OCI-LY3 (cell line): ENCODE measurements around the gene ECSIT.

Source experiments
- H2AFZ ChIP-seq: fragments of 200-600, 300-600 bp; shearing (Covaris generic); 2 replicates; pipeline ENCODE4 v1.6.0; 2014; ENCODE audit warnings: antibody characterized with exemption, low read depth, low read length
- H3K27ac ChIP-seq: fragments of 200-600, 300-600 bp; sonication (generic); 2 replicates; pipeline ENCODE4 v1.5.1; 2014; ENCODE audit warnings: mild to moderate bottlenecking, low read length, moderate library complexity, mixed read lengths
- H3K27me3 ChIP-seq: fragments of 200-600, 300-600 bp; sonication (generic); 2 replicates; pipeline ENCODE4 v1.6.1; 2014; ENCODE audit warnings: low read depth, low read length, mixed read lengths
- H3K36me3 ChIP-seq: fragments of 200-600, 300-600 bp; sonication (generic); replicated peaks from 2 replicates; pipeline ENCODE3; 2014; ENCODE audit warnings: low read depth, low read length, mixed read lengths
- H3K4me1 ChIP-seq: fragments of 300-600, 200-600 bp; sonication (generic); 2 replicates; pipeline ENCODE4 v1.6.1; 2014; ENCODE audit warnings: low read length, mixed read lengths
- H3K4me2 ChIP-seq: fragments of 200-600, 300-600 bp; sonication (generic); 2 replicates; pipeline ENCODE4 v1.6.1; 2014; ENCODE audit warnings: low read length, mixed read lengths
- H3K4me3 ChIP-seq: fragments of 300-600, 200-600 bp; sonication (generic); 2 replicates; pipeline ENCODE4 v1.5.1; 2014; ENCODE audit warnings: antibody characterized with exemption, mild to moderate bottlenecking, low read length, moderate library complexity
- H3K79me2 ChIP-seq: fragments of 300-600, 200-600 bp; shearing (Covaris generic); 2 replicates; pipeline ENCODE4 v1.6.1; 2014; ENCODE audit warnings: mild to moderate bottlenecking, low read length, mixed read lengths
- H3K9ac ChIP-seq: fragments of 300-600, 200-600 bp; shearing (Covaris generic); 2 replicates; pipeline ENCODE4 v1.6.0; 2014; ENCODE audit warnings: mild to moderate bottlenecking, low read length, moderate library complexity
- H3K9me3 ChIP-seq: fragments of 200-600, 300-600 bp; shearing (Covaris generic); 2 replicates; pipeline ENCODE4 v1.6.1; 2014; ENCODE audit warnings: low read length, mixed read lengths; ENCODE audit not compliant: insufficient read depth
- H4K20me1 ChIP-seq: fragments of 200-600, 300-600 bp; sonication (generic); 2 replicates; pipeline ENCODE4 v1.6.1; 2016; ENCODE audit warnings: low read length, mixed read lengths; ENCODE audit not compliant: insufficient read depth
- EZH2phosphoT487 ChIP-seq: fragments of 200-600 bp; shearing (Covaris generic); IDR thresholded peaks from 2 replicates; pipeline ENCODE4 v1.6.1; 2018; ENCODE audit warnings: antibody characterized with exemption, mixed run types, low read depth
- TF ChIP-seq, protein P1 (sequence below): fragments of 200-600, 300-600 bp; sonication (generic); IDR thresholded peaks from 2 replicates; pipeline ENCODE4 v1.5.1; 2014; ENCODE audit warnings: antibody characterized with exemption, low read length, low read depth

The ECSIT gene

DNA sequence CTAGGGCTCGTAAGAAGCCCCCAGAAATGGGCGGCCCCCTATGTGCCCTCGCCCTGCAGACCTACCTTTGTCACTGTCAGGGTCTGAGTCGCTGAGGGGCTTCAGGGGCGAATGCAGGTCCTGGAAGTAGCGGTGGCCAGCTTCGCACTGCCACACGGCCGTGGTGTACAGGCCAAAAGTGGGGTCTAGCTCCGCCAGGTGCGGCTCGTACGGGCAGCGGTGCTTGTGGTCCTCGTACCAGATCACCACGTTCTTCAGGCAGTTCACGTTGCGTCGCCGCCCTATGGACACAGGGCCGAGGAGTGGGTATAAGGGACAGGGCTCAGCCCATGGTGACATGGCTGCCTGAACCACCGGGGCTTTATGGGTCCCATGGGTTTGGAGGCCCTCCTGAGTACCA is 33.0 kb downstream of the ECSIT start:
- H3K27me3 ChIP-seq = no peaks in the 10 kb centered on the region
- H3K4me3 ChIP-seq = no peak overlapping the region
- H2AFZ ChIP-seq = no peak overlapping the region
- no peak for TF ChIP-seq EZH2phosphoT487
- TF ChIP-seq, protein P1, sequence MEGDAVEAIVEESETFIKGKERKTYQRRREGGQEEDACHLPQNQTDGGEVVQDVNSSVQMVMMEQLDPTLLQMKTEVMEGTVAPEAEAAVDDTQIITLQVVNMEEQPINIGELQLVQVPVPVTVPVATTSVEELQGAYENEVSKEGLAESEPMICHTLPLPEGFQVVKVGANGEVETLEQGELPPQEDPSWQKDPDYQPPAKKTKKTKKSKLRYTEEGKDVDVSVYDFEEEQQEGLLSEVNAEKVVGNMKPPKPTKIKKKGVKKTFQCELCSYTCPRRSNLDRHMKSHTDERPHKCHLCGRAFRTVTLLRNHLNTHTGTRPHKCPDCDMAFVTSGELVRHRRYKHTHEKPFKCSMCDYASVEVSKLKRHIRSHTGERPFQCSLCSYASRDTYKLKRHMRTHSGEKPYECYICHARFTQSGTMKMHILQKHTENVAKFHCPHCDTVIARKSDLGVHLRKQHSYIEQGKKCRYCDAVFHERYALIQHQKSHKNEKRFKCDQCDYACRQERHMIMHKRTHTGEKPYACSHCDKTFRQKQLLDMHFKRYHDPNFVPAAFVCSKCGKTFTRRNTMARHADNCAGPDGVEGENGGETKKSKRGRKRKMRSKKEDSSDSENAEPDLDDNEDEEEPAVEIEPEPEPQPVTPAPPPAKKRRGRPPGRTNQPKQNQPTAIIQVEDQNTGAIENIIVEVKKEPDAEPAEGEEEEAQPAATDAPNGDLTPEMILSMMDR = no peak
- no peak overlapping the region for H3K27ac ChIP-seq
- no peaks in the 10 kb centered on the region for H3K4me1 ChIP-seq
- peaks cover 11% of the 10 kb centered on the region for H3K36me3 ChIP-seq
- H3K79me2 ChIP-seq = no peaks in the 10 kb centered on the region
- H4K20me1 ChIP-seq = 0 out of 2 replicates have a peak, but pooled peaks cover 4% of the 10 kb centered on the region
- no peak overlapping the region for H3K4me2 ChIP-seq
- no peaks in the 10 kb centered on the region for H3K9me3 ChIP-seq
- H3K9ac ChIP-seq = no peak overlapping the region

DNA sequence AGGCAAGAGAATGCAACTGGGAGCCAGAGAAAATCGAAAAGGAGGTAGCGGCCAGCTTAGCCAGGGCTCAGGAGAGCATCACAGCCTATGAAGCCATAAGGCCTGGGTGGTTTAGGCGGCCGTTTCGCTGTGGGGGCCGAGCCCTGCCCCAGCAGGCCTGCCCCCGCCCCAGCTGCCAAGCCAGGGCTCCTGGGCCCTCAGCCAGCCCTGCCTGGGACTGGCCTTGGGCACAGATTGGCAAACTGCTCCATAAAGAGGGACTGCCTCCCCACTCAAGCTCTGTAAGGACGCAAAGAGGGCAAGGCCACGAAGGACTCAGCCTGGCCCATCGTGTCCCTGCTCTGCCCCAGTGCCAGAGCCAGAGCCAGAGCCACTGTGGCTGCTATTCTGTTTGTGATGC is 33.5 kb downstream of the ECSIT start:
- no peak for TF ChIP-seq EZH2phosphoT487
- TF ChIP-seq, protein P1 = no peak
- no peak overlapping the region for H3K4me2 ChIP-seq
- 0 out of 2 replicates have a peak, but pooled peaks cover 4% of the 10 kb centered on the region for H4K20me1 ChIP-seq
- H3K4me3 ChIP-seq = no peak overlapping the region
- H3K9ac ChIP-seq = no peak overlapping the region
- H3K4me1 ChIP-seq = no peaks in the 10 kb centered on the region
- no peak overlapping the region for H2AFZ ChIP-seq
- no peak overlapping the region for H3K27ac ChIP-seq
- no peaks in the 10 kb centered on the region for H3K27me3 ChIP-seq
- H3K36me3 ChIP-seq = peaks cover 11% of the 10 kb centered on the region
- no peaks in the 10 kb centered on the region for H3K9me3 ChIP-seq
- H3K79me2 ChIP-seq = no peaks in the 10 kb centered on the region

DNA sequence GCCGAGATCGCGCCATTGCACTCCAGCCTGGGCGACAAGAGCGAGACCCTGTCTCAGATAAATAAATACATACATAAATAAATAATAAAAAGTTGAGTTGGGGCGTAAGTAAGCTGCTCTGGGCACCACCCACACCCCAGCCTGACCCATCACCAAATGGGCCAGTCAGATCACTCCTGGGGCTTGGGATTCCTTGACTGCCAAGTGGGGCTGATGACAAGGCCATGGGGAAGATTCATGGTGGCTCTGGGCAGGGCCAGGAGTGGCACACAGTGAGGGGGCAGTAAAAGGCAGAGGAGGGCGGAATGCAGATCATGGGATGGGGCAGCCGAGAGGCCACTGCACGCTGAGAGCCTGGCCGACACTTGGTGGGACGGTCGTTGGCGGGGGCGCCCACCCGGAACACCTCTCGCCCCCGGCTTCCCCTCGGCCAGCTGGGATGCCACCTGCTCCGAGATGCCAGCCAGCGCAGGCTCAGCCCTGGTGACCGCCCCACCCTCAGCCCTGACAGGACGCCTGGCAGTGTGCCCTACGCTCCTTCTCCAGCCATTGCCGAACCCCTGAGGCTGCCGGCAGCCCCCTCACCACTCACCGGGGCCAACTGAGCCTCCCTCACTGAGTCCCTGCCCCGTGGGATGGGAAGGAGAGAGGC is 34.2 kb downstream of the ECSIT start:
- H3K9me3 ChIP-seq = no peaks in the 10 kb centered on the region
- no peak overlapping the region for H3K9ac ChIP-seq
- no peak overlapping the region for H3K4me2 ChIP-seq
- 0 out of 2 replicates have a peak, but pooled peaks cover 4% of the 10 kb centered on the region for H4K20me1 ChIP-seq
- H3K4me1 ChIP-seq = no peaks in the 10 kb centered on the region
- no peak overlapping the region for H2AFZ ChIP-seq
- no peaks in the 10 kb centered on the region for H3K27me3 ChIP-seq
- no peak overlapping the region for H3K27ac ChIP-seq
- no peaks in the 10 kb centered on the region for H3K79me2 ChIP-seq
- peaks cover 15% of the 10 kb centered on the region for H3K36me3 ChIP-seq
- TF ChIP-seq EZH2phosphoT487 = no peak
- TF ChIP-seq, protein P1 = no peak
- no peak overlapping the region for H3K4me3 ChIP-seq

DNA sequence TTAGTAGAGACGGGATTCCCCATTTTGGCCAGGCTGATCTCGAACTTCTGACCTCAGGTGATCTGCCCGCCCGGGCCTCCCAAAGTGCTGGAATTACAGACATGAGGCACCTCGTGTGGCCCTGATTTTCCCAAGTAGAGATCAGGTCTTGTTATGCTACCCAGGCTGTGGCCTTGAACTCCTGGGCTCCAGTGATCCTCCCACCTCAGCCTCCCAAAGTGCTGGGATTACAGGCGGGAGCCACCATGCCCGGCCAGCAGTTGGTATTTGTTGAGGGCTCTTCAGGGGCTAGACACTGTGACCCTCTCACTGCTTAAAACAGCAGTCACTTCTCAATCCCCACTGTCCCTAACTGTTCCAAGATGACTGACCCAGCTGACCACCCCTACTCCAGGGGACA is 39.6 kb downstream of the ECSIT start:
- Histone ChIP-seq H3K79me2 (no peaks in the 10 kb centered on the region), H2AFZ (no peak overlapping the region), H4K20me1 (no peaks in the 10 kb centered on the region), H3K9ac (no peak overlapping the region), H3K4me2 (no peak overlapping the region), H3K4me1 (no peaks in the 10 kb centered on the region), H3K36me3 (peaks cover 8% of the 10 kb centered on the region), H3K27ac (no peak overlapping the region), H3K27me3 (no peaks in the 10 kb centered on the region), H3K4me3 (no peak overlapping the region), H3K9me3 (no peaks in the 10 kb centered on the region)
- TF ChIP-seq EZH2phosphoT487 = no peak
- TF ChIP-seq, protein P1 = no peak
